Spleen (tissue), 7 donors: ENCODE results near the gene LMBR1.

Experiments used
- CTCF ChIP-seq, 11 experiments: fragments of 200-600 bp in 7 of 11; fragments of 450-650 bp in 4 of 11; sonication (generic) in 4 of 11; IDR thresholded peaks in 8 of 11; conservative IDR thresholded peaks in 3 of 11; 1 replicate in 7 of 11; 2 replicates in 4 of 11; pipeline versions ENCODE4 v1.4.0 to v1.8.0; 2016 to 2021; ENCODE audit warnings: antibody characterized with exemption in 11 of 11, inconsistent platforms in 4 of 11, mild to moderate bottlenecking in 1 of 11
- POLR2A ChIP-seq, 3 donors: fragments of 450-650 bp; IDR thresholded peaks; one replicate each; pipeline ENCODE4 v1.5.1; 2017; ENCODE audit warnings: antibody characterized with exemption in 3 of 3, mild to moderate bottlenecking in 1 of 3
- POLR2AphosphoS5 ChIP-seq, 3 donors: sonication (generic); formaldehyde crosslinking; IDR thresholded peaks; one replicate each; pipeline ENCODE4 v1.5.1; 2017; ENCODE audit warnings: antibody characterized with exemption in 3 of 3
- donor health status: DM: no; HTN: no; CAD: no; lungs with moderate emphysema.
- donor health status: DM: no; HTN: no; CAD: no.
- donor health status: DM: no; HTN: no; CAD: no.

- TF ChIP-seq POLR2A (IDR thresholded peaks at IDR 0.05) (no peak), CTCF (IDR thresholded peaks at IDR 0.05 in 8 of 11, conservative IDR thresholded peaks at IDR 0.05 in 3 of 11) (no peak), POLR2AphosphoS5 (IDR thresholded peaks at IDR 0.05) (no peak)
Observed at GRCh38 chr7:156840134-156840533, 52.8 kb downstream of the LMBR1 start.
